H9 (cell line): Measurements from ENCODE around the gene MTHFS. TPM values are rescaled to one million over a fixed set of nuclear protein-coding genes. Genes with fewer than 3 reads are reported as not detected.
"Not testable (repeated sequence)": the region's sequence is repeated elsewhere in the genome, so short reads cannot be mapped to it uniquely, and the experiment has no call there.

Source experiments
- DNase-seq: peaks from one replicate; pipeline ENCODE4 v3.0.0-alpha.2; 2017
- H2AFZ ChIP-seq: one replicate; pipeline ENCODE4 v1.6.1; 2013; ENCODE audit warnings: mild to moderate bottlenecking, low read length, control low read depth, moderate library complexity
- H2AK5ac ChIP-seq: 2 replicates; pipeline ENCODE4 v1.6.1; 2013; ENCODE audit warnings: low read length, control low read depth, mixed read lengths; ENCODE audit not compliant: insufficient read length
- H2BK120ac ChIP-seq: one replicate; pipeline ENCODE4 v1.6.1; 2013; ENCODE audit warnings: low read depth, mild to moderate bottlenecking, low read length, control low read depth, inconsistent platforms; ENCODE audit not compliant: poor library complexity, severe bottlenecking
- H2BK12ac ChIP-seq: 2 replicates; pipeline ENCODE4 v1.6.1; 2013; ENCODE audit warnings: low read length, control low read depth, mixed read lengths, low read depth; ENCODE audit not compliant: insufficient read length
- H2BK15ac ChIP-seq: 2 replicates; pipeline ENCODE4 v1.6.1; 2013; ENCODE audit warnings: low read depth, low read length, control low read depth
- H2BK20ac ChIP-seq: one replicate; pipeline ENCODE4 v1.6.1; 2013; ENCODE audit warnings: low read depth, mild to moderate bottlenecking, low read length, control low read depth, inconsistent platforms; ENCODE audit not compliant: poor library complexity, severe bottlenecking
- H2BK5ac ChIP-seq: 2 replicates; pipeline ENCODE4 v1.6.1; 2013; ENCODE audit warnings: low read length, control low read depth, mixed read lengths; ENCODE audit not compliant: insufficient read length
- H3K14ac ChIP-seq: 2 replicates; pipeline ENCODE4 v1.6.1; 2013; ENCODE audit warnings: low read length, control low read depth; ENCODE audit not compliant: insufficient read depth
- H3K18ac ChIP-seq: 2 replicates; pipeline ENCODE4 v1.6.1; 2013; ENCODE audit warnings: low read depth, mild to moderate bottlenecking, mixed read lengths, low read length, control low read depth; ENCODE audit not compliant: insufficient read length
- H3K23ac ChIP-seq: 2 replicates; pipeline ENCODE4 v1.6.1; 2013; ENCODE audit warnings: low read length, control low read depth, mixed read lengths, low read depth; ENCODE audit not compliant: insufficient read length
- H3K23me2 ChIP-seq: 2 replicates; pipeline ENCODE4 v1.6.1; 2013; ENCODE audit warnings: low read depth, mild to moderate bottlenecking, mixed read lengths, low read length, control low read depth; ENCODE audit not compliant: insufficient read length, poor library complexity, severe bottlenecking
- H3K27ac ChIP-seq: 2 replicates; pipeline ENCODE4 v1.5.1; 2013; ENCODE audit warnings: low read length, control low read depth, mixed read lengths, low read depth; ENCODE audit not compliant: insufficient read length
- H3K27me3 ChIP-seq: 2 replicates; pipeline ENCODE4 v1.6.1; 2013; ENCODE audit warnings: low read length, control low read depth, inconsistent platforms; ENCODE audit not compliant: insufficient read depth
- H3K4ac ChIP-seq: 2 replicates; pipeline ENCODE4 v1.6.1; 2013; ENCODE audit warnings: low read depth, mild to moderate bottlenecking, control low read depth, inconsistent platforms, low read length, moderate library complexity
- H3K4me1 ChIP-seq: 2 replicates; pipeline ENCODE4 v1.6.1; 2013; ENCODE audit warnings: low read length, control low read depth, inconsistent platforms; ENCODE audit not compliant: insufficient read depth
- H3K4me2 ChIP-seq: 2 replicates; pipeline ENCODE4 v1.6.1; 2013; ENCODE audit warnings: low read length, control low read depth, mixed read lengths; ENCODE audit not compliant: insufficient read length, insufficient read depth
- H3K56ac ChIP-seq: 2 replicates; pipeline ENCODE4 v1.6.1; 2013; ENCODE audit warnings: low read depth, mild to moderate bottlenecking, mixed read lengths, low read length, control low read depth; ENCODE audit not compliant: insufficient read length
- H3K79me1 ChIP-seq: 2 replicates; pipeline ENCODE4 v1.6.1; 2013; ENCODE audit warnings: low read depth, mild to moderate bottlenecking, moderate library complexity, low read length, control low read depth, inconsistent platforms; ENCODE audit not compliant: insufficient read depth, poor library complexity, severe bottlenecking
- H3K79me2 ChIP-seq: 2 replicates; pipeline ENCODE4 v1.6.1; 2013; ENCODE audit warnings: low read length, control low read depth, inconsistent platforms; ENCODE audit not compliant: insufficient read depth
- H3K9ac ChIP-seq: 2 replicates; pipeline ENCODE4 v1.6.1; 2013; ENCODE audit warnings: low read length, control low read depth, mixed read lengths; ENCODE audit not compliant: insufficient read length; ENCODE audit errors: extremely low read depth
- H3K9me3 ChIP-seq: one replicate; pipeline ENCODE4 v1.6.1; 2013; ENCODE audit warnings: low read depth, low read length, inconsistent platforms; ENCODE audit not compliant: control insufficient read depth
- H3T11ph ChIP-seq: one replicate; pipeline ENCODE4 v1.6.1; 2013; ENCODE audit warnings: mild to moderate bottlenecking, low read length, control low read depth, inconsistent platforms
- H4K20me1 ChIP-seq: one replicate; pipeline ENCODE4 v1.6.1; 2013; ENCODE audit not compliant: control insufficient read depth, insufficient read length, insufficient read depth
- H4K5ac ChIP-seq: 2 replicates; pipeline ENCODE4 v1.6.1; 2013; ENCODE audit warnings: low read depth, mild to moderate bottlenecking, mixed read lengths, low read length, control low read depth; ENCODE audit not compliant: insufficient read length
- H4K8ac ChIP-seq: replicated peaks from 2 replicates; pipeline ENCODE4 v1.6.1; 2013; ENCODE audit warnings: low read length, control low read depth, mixed read lengths, low read depth; ENCODE audit not compliant: insufficient read length
- H4K91ac ChIP-seq: 2 replicates; pipeline ENCODE4 v1.6.1; 2013; ENCODE audit warnings: low read depth, mild to moderate bottlenecking, moderate library complexity, mixed read lengths, low read length, control low read depth; ENCODE audit not compliant: insufficient read length
- H3K27ac Mint-ChIP-seq, 3 experiments: 2 replicates in 2 of 3; 3 replicates in 1 of 3; pipeline ENCODE4 v1.8.0; 2020 to 2021; ENCODE audit warnings: mixed read lengths in 3 of 3, mild to moderate bottlenecking in 1 of 3, moderate library complexity in 1 of 3
- H3K27me3 Mint-ChIP-seq: 2 replicates; pipeline ENCODE4 v1.8.0; 2021; ENCODE audit warnings: low read depth, mild to moderate bottlenecking, moderate library complexity, mixed read lengths
- H3K36me3 Mint-ChIP-seq, 3 experiments: 2 replicates in 2 of 3; 3 replicates in 1 of 3; pipeline ENCODE4 v1.8.0; 2020 to 2021; ENCODE audit warnings: low read depth in 3 of 3, mixed read lengths in 3 of 3; ENCODE audit not compliant: insufficient read depth in 1 of 3
- H3K4me1 Mint-ChIP-seq, 2 experiments: 2 replicates each; pipeline ENCODE4 v1.8.0; 2020; ENCODE audit warnings: mixed read lengths in 2 of 2
- H3K4me3 Mint-ChIP-seq, 2 experiments: 2 replicates in 1 of 2; 3 replicates in 1 of 2; pipeline ENCODE4 v1.8.0; 2020 to 2021; ENCODE audit warnings: mild to moderate bottlenecking in 2 of 2, mixed read lengths in 2 of 2, moderate library complexity in 1 of 2
- H3K9me3 Mint-ChIP-seq, 2 experiments: 2 replicates in 1 of 2; 3 replicates in 1 of 2; pipeline ENCODE4 v1.8.0; 2020; ENCODE audit warnings: mild to moderate bottlenecking in 2 of 2, mixed read lengths in 2 of 2, moderate library complexity in 1 of 2
- WGBS: extraction: QIAGEN DNeasy Blood & Tissue Kit; methylation state at CpG from one replicate; pipeline ENCODE4 v1.1.7; 2013; ENCODE audit warnings: missing lambda C conversion rate, low lambda C conversion rate, mixed read lengths; ENCODE audit not compliant: insufficient read length; ENCODE audit errors: extremely low coverage; 5-methylcytosine and 5-hydroxymethylcytosine counted together
- total RNA-seq: library from RNA; stranded (reverse); gene quantifications from 2 replicates; pipeline ENCODE4 v1.2.1, GENCODE V29; 2021
- TF ChIP-seq, protein P1 (sequence below): fragments of 200-600 bp; sonication (generic); conservative IDR thresholded peaks from 3 replicates; pipeline ENCODE4 v1.8.0; 2021; ENCODE audit warnings: antibody characterized with exemption, mild to moderate bottlenecking

MTHFS gene
- total RNA-seq, 1 experiment from 2014 or later = 36.9 TPM

DNA sequence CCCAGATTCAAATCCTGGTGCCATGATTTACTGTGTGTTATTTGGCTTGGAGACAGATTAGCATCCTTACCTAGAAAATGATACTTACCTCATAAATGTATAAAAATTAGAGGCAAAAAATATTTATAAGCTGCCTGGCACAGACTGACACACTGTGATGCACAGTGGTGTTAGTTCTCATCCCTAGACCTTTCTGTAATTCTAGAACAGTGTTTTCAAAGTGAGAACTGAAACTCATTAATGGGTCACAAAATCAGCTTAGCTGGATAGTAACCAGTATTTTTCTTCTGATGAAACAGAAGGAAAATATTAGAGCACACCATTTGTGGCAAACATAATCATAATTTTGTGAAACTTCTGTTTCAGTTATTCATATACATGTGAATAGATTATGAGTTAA is 17.9 kb upstream of the MTHFS start:
- Histone ChIP-seq H3K4ac (no peak overlapping the region), H3K27ac (no peak overlapping the region), H3K23me2 (no peaks in the 10 kb centered on the region), H3K9ac (no peak overlapping the region), H2AK5ac (no peak overlapping the region), H3K4me1 (no peaks in the 10 kb centered on the region), H3K23ac (no peak overlapping the region), H3K79me1 (peaks cover 6% of the 10 kb centered on the region), H2BK120ac (no peak overlapping the region), H3T11ph (no peak overlapping the region), H3K14ac (no peak overlapping the region), H4K8ac (no peak overlapping the region), H2AFZ (no peak overlapping the region), H4K5ac (no peak overlapping the region), H3K4me2 (no peak overlapping the region), H2BK20ac (no peak overlapping the region), H3K56ac (no peak overlapping the region), H2BK15ac (no peak overlapping the region), H3K27me3 (no peaks in the 10 kb centered on the region), H4K91ac (no peak overlapping the region), H2BK12ac (no peak overlapping the region), H4K20me1 (no peaks in the 10 kb centered on the region), H3K18ac (no peak overlapping the region), H3K79me2 (no peaks in the 10 kb centered on the region; the same call in 1 of the 2 replicates), H2BK5ac (no peak overlapping the region), H3K9me3 (peaks cover 12% of the 10 kb centered on the region)
- no peak overlapping the region; a peak in 1 of 7 replicates for H3K27ac Mint-ChIP-seq
- TF ChIP-seq, protein P1, sequence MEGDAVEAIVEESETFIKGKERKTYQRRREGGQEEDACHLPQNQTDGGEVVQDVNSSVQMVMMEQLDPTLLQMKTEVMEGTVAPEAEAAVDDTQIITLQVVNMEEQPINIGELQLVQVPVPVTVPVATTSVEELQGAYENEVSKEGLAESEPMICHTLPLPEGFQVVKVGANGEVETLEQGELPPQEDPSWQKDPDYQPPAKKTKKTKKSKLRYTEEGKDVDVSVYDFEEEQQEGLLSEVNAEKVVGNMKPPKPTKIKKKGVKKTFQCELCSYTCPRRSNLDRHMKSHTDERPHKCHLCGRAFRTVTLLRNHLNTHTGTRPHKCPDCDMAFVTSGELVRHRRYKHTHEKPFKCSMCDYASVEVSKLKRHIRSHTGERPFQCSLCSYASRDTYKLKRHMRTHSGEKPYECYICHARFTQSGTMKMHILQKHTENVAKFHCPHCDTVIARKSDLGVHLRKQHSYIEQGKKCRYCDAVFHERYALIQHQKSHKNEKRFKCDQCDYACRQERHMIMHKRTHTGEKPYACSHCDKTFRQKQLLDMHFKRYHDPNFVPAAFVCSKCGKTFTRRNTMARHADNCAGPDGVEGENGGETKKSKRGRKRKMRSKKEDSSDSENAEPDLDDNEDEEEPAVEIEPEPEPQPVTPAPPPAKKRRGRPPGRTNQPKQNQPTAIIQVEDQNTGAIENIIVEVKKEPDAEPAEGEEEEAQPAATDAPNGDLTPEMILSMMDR = no peak
- H3K36me3 Mint-ChIP-seq = peaks cover 82 to 84% (median 83%) of the 10 kb centered on the region in 3 experiments
- peaks cover 55 to 61% of the 10 kb centered on the region in 2 experiments for H3K9me3 Mint-ChIP-seq
- no peak for DNase-seq
- no peaks in the 10 kb centered on the region for H3K27me3 Mint-ChIP-seq
- H3K4me1 Mint-ChIP-seq = peaks cover 0 to 6% of the 10 kb centered on the region in 2 experiments; a peak in 2 of 4 replicates
- no peak overlapping the region for H3K4me3 Mint-ChIP-seq

GRCh38 chr15:79909556-79910335 is 12.9 kb upstream of the MTHFS start:
- H4K91ac ChIP-seq, H3K18ac ChIP-seq, H2BK15ac ChIP-seq, H3K4ac ChIP-seq, H2BK20ac ChIP-seq, H3K4me3 Mint-ChIP-seq, H2BK120ac ChIP-seq, H4K20me1 ChIP-seq, H3K9ac ChIP-seq, H3K27ac Mint-ChIP-seq, H3K4me1 ChIP-seq, H3K14ac ChIP-seq, H3K9me3 ChIP-seq, DNase-seq, H3K23ac ChIP-seq, H3K23me2 ChIP-seq, H3K56ac ChIP-seq, H3K27me3 Mint-ChIP-seq, H4K5ac ChIP-seq, H2AK5ac ChIP-seq, H3K27me3 ChIP-seq, H4K8ac ChIP-seq, H3K79me1 ChIP-seq, H2BK5ac ChIP-seq, H3K4me1 Mint-ChIP-seq, H3K27ac ChIP-seq, H3T11ph ChIP-seq, H3K79me2 ChIP-seq, H2AFZ ChIP-seq, H2BK12ac ChIP-seq, H3K4me2 ChIP-seq: not testable (repeated sequence)
- no CpG with 5 or more reads among the region's 4 CpGs for WGBS
- Mint-ChIP-seq H3K36me3 (peaks cover 59 to 63% (median 60%) of the 10 kb centered on the region in 3 experiments), H3K9me3 (peaks cover 9 to 19% of the 10 kb centered on the region in 2 experiments; a peak in 4 of 5 replicates)
